CD14-positive monocyte (primary cell): ENCODE results near the gene CLUH. TPM values are rescaled to one million over a fixed set of nuclear protein-coding genes. Genes with fewer than 3 reads are reported as not detected.

ENCODE experiments used
- DNase-seq, 3 donors: peaks; one replicate each; pipeline ENCODE4 v3.0.0-alpha.2; 2011 to 2022
- H2AFZ ChIP-seq: 2 replicates; pipeline ENCODE4 v1.6.0; 2012; ENCODE audit warnings: mild to moderate bottlenecking, low read depth, low read length, inconsistent platforms; ENCODE audit not compliant: insufficient read depth, poor library complexity, severe bottlenecking
- H3K27ac ChIP-seq, 2 donors: 1 replicate in 1 of 2; 2 replicates in 1 of 2; pipeline ENCODE4 v1.5.1; 2012 to 2013; ENCODE audit warnings: low read length in 2 of 2, control low read depth in 1 of 2, inconsistent platforms in 1 of 2, low read depth in 1 of 2, mild to moderate bottlenecking in 1 of 2
- H3K27me3 ChIP-seq, 2 donors: one replicate each; pipeline versions ENCODE4 v1.6.0 to v1.6.1; 2011 to 2013; ENCODE audit warnings: low read length in 2 of 2; ENCODE audit not compliant: control insufficient read depth in 2 of 2, insufficient read depth in 2 of 2
- H3K36me3 ChIP-seq, 2 donors: replicated peaks in 1 of 2; 1 replicate in 1 of 2; 2 replicates in 1 of 2; pipeline versions ENCODE4 v1.5.1 to v1.6.1; 2012 to 2013; ENCODE audit warnings: low read length in 2 of 2, control low read depth in 1 of 2, inconsistent platforms in 1 of 2, mild to moderate bottlenecking in 1 of 2; ENCODE audit not compliant: insufficient read depth in 2 of 2, control insufficient read depth in 1 of 2
- H3K4me1 ChIP-seq, 2 donors: 1 replicate in 1 of 2; 2 replicates in 1 of 2; pipeline versions ENCODE4 v1.5.1 to v1.6.1; 2012 to 2013; ENCODE audit warnings: low read length in 2 of 2, control low read depth in 1 of 2, inconsistent platforms in 1 of 2, mild to moderate bottlenecking in 1 of 2, moderate library complexity in 1 of 2; ENCODE audit not compliant: insufficient read depth in 2 of 2, control insufficient read depth in 1 of 2
- H3K4me2 ChIP-seq: replicated peaks from 2 replicates; pipeline ENCODE3; 2012; ENCODE audit warnings: low read length, moderate library complexity, mild to moderate bottlenecking; ENCODE audit not compliant: poor library complexity, severe bottlenecking; ENCODE audit errors: extremely low read depth
- H3K4me3 ChIP-seq, 3 experiments: fragments of 200-600 bp in 1 of 3; sonication (generic) in 1 of 3; replicated peaks in 1 of 3; 1 replicate in 2 of 3; 2 replicates in 1 of 3; pipeline ENCODE4 v1.5.1; 2011 to 2013; ENCODE audit warnings: low read length in 3 of 3, mild to moderate bottlenecking in 3 of 3, control low read depth in 2 of 3, low read depth in 2 of 3, inconsistent platforms in 1 of 3, moderate library complexity in 1 of 3
- H3K79me2 ChIP-seq: 2 replicates; pipeline ENCODE4 v1.6.0; 2012; ENCODE audit warnings: mild to moderate bottlenecking, control low read depth, inconsistent platforms, low read length, moderate library complexity; ENCODE audit not compliant: insufficient read depth
- H3K9ac ChIP-seq: 2 replicates; pipeline ENCODE4 v1.6.0; 2017; ENCODE audit warnings: low read length, mild to moderate bottlenecking; ENCODE audit not compliant: insufficient read depth, poor library complexity, severe bottlenecking
- H3K9me3 ChIP-seq, 2 donors: replicated peaks in 1 of 2; 1 replicate in 1 of 2; 2 replicates in 1 of 2; pipeline versions ENCODE4 v1.5.1 to v1.6.1; 2012 to 2013; ENCODE audit warnings: low read length in 2 of 2, control low read depth in 1 of 2; ENCODE audit not compliant: control insufficient read depth in 1 of 2, insufficient read depth in 1 of 2
- H4K20me1 ChIP-seq: 2 replicates; pipeline ENCODE4 v1.6.0; 2012; ENCODE audit warnings: mild to moderate bottlenecking, low read length, control low read depth, moderate library complexity; ENCODE audit not compliant: insufficient read depth
- H3K27ac Mint-ChIP-seq, 7 donors: one replicate each; pipeline ENCODE4 v1.8.0; 2020; ENCODE audit warnings: mild to moderate bottlenecking in 7 of 7, mixed read lengths in 7 of 7, moderate library complexity in 6 of 7, inconsistent platforms in 2 of 7
- H3K27me3 Mint-ChIP-seq, 3 donors: one replicate each; pipeline ENCODE4 v1.8.0; 2021 to 2022; ENCODE audit warnings: low read depth in 3 of 3, mild to moderate bottlenecking in 3 of 3, mixed read lengths in 3 of 3, moderate library complexity in 3 of 3, inconsistent platforms in 1 of 3
- H3K36me3 Mint-ChIP-seq, 2 donors: one replicate each; pipeline ENCODE4 v1.8.0; 2020; ENCODE audit warnings: mixed read lengths in 2 of 2, inconsistent platforms in 1 of 2, mild to moderate bottlenecking in 1 of 2
- H3K4me1 Mint-ChIP-seq: one replicate; pipeline ENCODE4 v1.8.0; 2020; ENCODE audit warnings: mild to moderate bottlenecking, mixed read lengths
- H3K4me3 Mint-ChIP-seq, 2 donors: one replicate each; pipeline ENCODE4 v1.8.0; 2020; ENCODE audit warnings: mild to moderate bottlenecking in 2 of 2, mixed read lengths in 2 of 2, moderate library complexity in 1 of 2
- H3K9me3 Mint-ChIP-seq, 7 donors: one replicate each; pipeline ENCODE4 v1.8.0; 2020 to 2022; ENCODE audit warnings: mixed read lengths in 7 of 7, mild to moderate bottlenecking in 6 of 7, moderate library complexity in 6 of 7, inconsistent platforms in 2 of 7
- whole genome bisulfite sequencing: methylation state at CpG from one replicate; pipeline ENCODE4 v1.1.5; 2013; ENCODE audit warnings: missing lambda C conversion rate; ENCODE audit not compliant: insufficient coverage; 5-methylcytosine and 5-hydroxymethylcytosine counted together
- intact Hi-C, 2 donors: fragments of 100-400 bp; cut with micrococcal nuclease; formaldehyde crosslinking; loops; one replicate each; pipeline versions ENCODE4 v1.15.0 to v1.15.1; 2023
- polyA plus RNA-seq, 3 donors: library from polyadenylated mRNA; depleted of rRNA in 1 of 3; unstranded in 2 of 3; stranded (reverse) in 1 of 3; fragments of 300-500 nt in 2 of 3; fragments of >200 nt in 1 of 3; fragmentation: Illumina TruSeq in 2 of 3; gene quantifications; 1 replicate in 2 of 3; 2 replicates in 1 of 3; pipeline ENCODE4 v1.2.3, GENCODE V29; 2012 to 2021
- TF ChIP-seq, protein P1 (sequence below): fragments of 200-600 bp; IDR thresholded peaks from one replicate; pipeline ENCODE4 v1.8.0; 2022; ENCODE audit warnings: antibody characterized with exemption, mild to moderate bottlenecking

Gene CLUH
- polyA plus RNA-seq, 3 donors: 1.6 to 26.2 (median 4.2) TPM

DNA sequence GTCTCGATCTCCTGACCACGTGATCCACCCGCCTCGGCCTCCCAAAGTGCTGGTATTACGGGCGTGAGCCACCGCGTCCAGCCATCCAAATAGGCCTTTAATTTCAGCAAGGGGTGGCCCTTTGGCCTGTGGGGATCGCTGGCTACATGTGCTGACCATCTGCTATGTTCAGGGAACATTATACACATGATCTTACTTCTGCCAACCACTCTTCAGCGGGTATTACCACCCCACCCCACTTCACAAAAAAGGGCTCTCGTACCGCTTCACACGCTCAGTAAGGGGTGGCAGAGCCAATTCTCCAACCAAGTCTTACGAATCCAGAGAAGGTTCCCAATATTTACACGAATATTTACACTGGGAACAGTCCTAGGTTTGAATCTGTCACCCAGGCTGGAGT lies 26.1 kb upstream of the CLUH start:
- Histone ChIP-seq H3K4me1 (no peaks in the 10 kb centered on the region), H3K9me3 (no peaks in the 10 kb centered on the region), H3K4me2 (no peak overlapping the region), H3K4me3 (no peak overlapping the region), H3K9ac (no peak overlapping the region), H2AFZ (no peak overlapping the region), H3K79me2 (no peaks in the 10 kb centered on the region), H4K20me1 (no peaks in the 10 kb centered on the region), H3K36me3 (no peaks in the 10 kb centered on the region), H3K27ac (no peak overlapping the region), H3K27me3 (no peaks in the 10 kb centered on the region)
- Mint-ChIP-seq H3K9me3 (peaks cover 0 to 5% (median 0%) of the 10 kb centered on the region in 7 donors), H3K27ac (no peak overlapping the region), H3K36me3 (no peaks in the 10 kb centered on the region), H3K4me3 (no peak overlapping the region), H3K27me3 (peaks cover 4 to 10% (median 10%) of the 10 kb centered on the region in 3 donors), H3K4me1 (no peaks in the 10 kb centered on the region)
- intact Hi-C loops: no loop called here
- TF ChIP-seq, protein P1, sequence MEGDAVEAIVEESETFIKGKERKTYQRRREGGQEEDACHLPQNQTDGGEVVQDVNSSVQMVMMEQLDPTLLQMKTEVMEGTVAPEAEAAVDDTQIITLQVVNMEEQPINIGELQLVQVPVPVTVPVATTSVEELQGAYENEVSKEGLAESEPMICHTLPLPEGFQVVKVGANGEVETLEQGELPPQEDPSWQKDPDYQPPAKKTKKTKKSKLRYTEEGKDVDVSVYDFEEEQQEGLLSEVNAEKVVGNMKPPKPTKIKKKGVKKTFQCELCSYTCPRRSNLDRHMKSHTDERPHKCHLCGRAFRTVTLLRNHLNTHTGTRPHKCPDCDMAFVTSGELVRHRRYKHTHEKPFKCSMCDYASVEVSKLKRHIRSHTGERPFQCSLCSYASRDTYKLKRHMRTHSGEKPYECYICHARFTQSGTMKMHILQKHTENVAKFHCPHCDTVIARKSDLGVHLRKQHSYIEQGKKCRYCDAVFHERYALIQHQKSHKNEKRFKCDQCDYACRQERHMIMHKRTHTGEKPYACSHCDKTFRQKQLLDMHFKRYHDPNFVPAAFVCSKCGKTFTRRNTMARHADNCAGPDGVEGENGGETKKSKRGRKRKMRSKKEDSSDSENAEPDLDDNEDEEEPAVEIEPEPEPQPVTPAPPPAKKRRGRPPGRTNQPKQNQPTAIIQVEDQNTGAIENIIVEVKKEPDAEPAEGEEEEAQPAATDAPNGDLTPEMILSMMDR: no peak
- 90% methylated on average over 14 of the region's 15 CpGs for WGBS
- no peak for DNase-seq

GRCh38 chr17:2736956-2737355 lies 25.4 kb upstream of the CLUH start:
- H3K4me1 Mint-ChIP-seq: no peaks in the 10 kb centered on the region
- no peaks in the 10 kb centered on the region for H3K27me3 ChIP-seq
- H3K79me2 ChIP-seq: no peaks in the 10 kb centered on the region
- H2AFZ ChIP-seq: no peak overlapping the region
- 100% methylated on average over 3 of the region's 3 CpGs for WGBS
- H3K4me2 ChIP-seq: no peak overlapping the region
- intact Hi-C loops: no loop called here
- H3K9me3 Mint-ChIP-seq: peaks cover 0 to 5% (median 0%) of the 10 kb centered on the region in 7 donors
- H3K4me3 Mint-ChIP-seq: no peak overlapping the region
- H3K9ac ChIP-seq: no peak overlapping the region
- no peaks in the 10 kb centered on the region for H3K4me1 ChIP-seq
- no peaks in the 10 kb centered on the region for H4K20me1 ChIP-seq
- H3K27ac ChIP-seq: no peak overlapping the region
- H3K27me3 Mint-ChIP-seq: peaks cover 4 to 11% (median 11%) of the 10 kb centered on the region in 3 donors
- no peak overlapping the region for H3K4me3 ChIP-seq
- H3K9me3 ChIP-seq: no peaks in the 10 kb centered on the region
- H3K27ac Mint-ChIP-seq: no peak overlapping the region
- TF ChIP-seq, protein P1: no peak
- H3K36me3 ChIP-seq: no peaks in the 10 kb centered on the region
- DNase-seq: no peak
- no peaks in the 10 kb centered on the region for H3K36me3 Mint-ChIP-seq
